Esophagus muscularis mucosa (tissue), 4 donors: ENCODE results near the gene SFN.

Experiments used
- CTCF ChIP-seq, 3 experiments: fragments of 200-600 bp in 2 of 3; fragments of 450-650 bp in 1 of 3; sonication (generic) in 2 of 3; IDR thresholded peaks; one replicate each; pipeline ENCODE4 v1.5.1; 2017 to 2019; ENCODE audit warnings: antibody characterized with exemption in 3 of 3, mild to moderate bottlenecking in 2 of 3, moderate library complexity in 1 of 3
- EP300 ChIP-seq: sonication (generic); formaldehyde crosslinking; IDR thresholded peaks from one replicate; pipeline ENCODE4 v1.6.1; 2017; ENCODE audit warnings: antibody characterized with exemption
- POLR2A ChIP-seq: fragments of 450-650 bp; IDR thresholded peaks from one replicate; pipeline ENCODE4 v1.6.1; 2017; ENCODE audit warnings: antibody characterized with exemption, moderate library complexity, mild to moderate bottlenecking, low read depth
- POLR2AphosphoS5 ChIP-seq, 2 donors: sonication (generic); formaldehyde crosslinking; IDR thresholded peaks; one replicate each; pipeline ENCODE4 v1.6.1; 2017; ENCODE audit warnings: antibody characterized with exemption in 2 of 2

GRCh38 chr1:26854906-26855305, 8.0 kb upstream of the SFN start:
- TF ChIP-seq CTCF (IDR thresholded peaks at IDR 0.05) (no peak), EP300 (no peak), POLR2A (no peak), POLR2AphosphoS5 (IDR thresholded peaks at IDR 0.05) (no peak)
